HG03139 (cell line): ENCODE measurements around the gene CX3CL1.
A peak's percentile ranks its signal among the peaks of the same experiment; 100 is the strongest.

Source experiments
- ATAC-seq: cut with Tn5 transposase; IDR thresholded peaks from one replicate; pipeline ENCODE4 v1.9.1; 2021; ENCODE audit not compliant: unreplicated experiment

CX3CL1 gene

GRCh38 chr16:57403965-57404817 lies 31.9 kb downstream of the CX3CL1 start, which contains the start of gene CCL17:
Gene CCL17 (plus strand): TSS chr16:57404767. CDS start chr16:57413933, 9,166 bp downstream.
- ATAC-seq = no peak

GRCh38 chr16:57405097-57405496 lies 32.8 kb downstream of the CX3CL1 start:
- ATAC-seq = no peak

GRCh38 chr16:57406881-57407280 lies 34.6 kb downstream of the CX3CL1 start:
- no peak for ATAC-seq

- no peak for ATAC-seq
Observed at GRCh38 chr16:57407521-57408353, 35.4 kb downstream of the CX3CL1 start.

- no peak for ATAC-seq
Observed at GRCh38 chr16:57409065-57409464, 36.8 kb downstream of the CX3CL1 start.

- ATAC-seq = no peak
Observed at GRCh38 chr16:57409870-57410587, 37.7 kb downstream of the CX3CL1 start.

GRCh38 chr16:57411362-57411976 lies 39.2 kb downstream of the CX3CL1 start:
- no peak for ATAC-seq

- no peak for ATAC-seq
Observed at GRCh38 chr16:57412584-57412983, 40.3 kb downstream of the CX3CL1 start.

GRCh38 chr16:57413301-57413730 lies 41.0 kb downstream of the CX3CL1 start:
- peak; percentile 48 for ATAC-seq

- ATAC-seq = no peak
Observed at GRCh38 chr16:57413733-57414132, 41.4 kb downstream of the CX3CL1 start.

- no peak for ATAC-seq
Observed at GRCh38 chr16:57416084-57416483, 43.8 kb downstream of the CX3CL1 start.

GRCh38 chr16:57419506-57419905 lies 47.2 kb downstream of the CX3CL1 start:
- no peak for ATAC-seq

- ATAC-seq = no peak
Observed at GRCh38 chr16:57422026-57422944, 50.0 kb downstream of the CX3CL1 start.

- no peak for ATAC-seq
Observed at GRCh38 chr16:57423152-57423551, 50.9 kb downstream of the CX3CL1 start.

- no peak for ATAC-seq
Observed at GRCh38 chr16:57424583-57424982, 52.3 kb downstream of the CX3CL1 start.

- ATAC-seq = no peak
Observed at GRCh38 chr16:57426356-57426755, 54.1 kb downstream of the CX3CL1 start.

GRCh38 chr16:57427307-57427706 lies 55.0 kb downstream of the CX3CL1 start:
- ATAC-seq = no peak

GRCh38 chr16:57427824-57428223 lies 55.5 kb downstream of the CX3CL1 start:
- ATAC-seq = no peak

- no peak for ATAC-seq
Observed at GRCh38 chr16:57430955-57431354, 58.7 kb downstream of the CX3CL1 start.

GRCh38 chr16:57432505-57432904 lies 60.2 kb downstream of the CX3CL1 start:
- ATAC-seq = no peak
